GM12864 (cell line): Measurements from ENCODE around the gene RAB8B.

Experiments
- DNase-seq: peaks from one replicate; pipeline ENCODE4 v3.0.0-alpha.2; 2011; ENCODE audit warnings: low read depth
- H3K4me3 ChIP-seq: 2 replicates; pipeline ENCODE4 v1.5.1; 2011; ENCODE audit warnings: mild to moderate bottlenecking, low read depth, low read length, control low read depth
- TF ChIP-seq, protein P1 (sequence below): IDR thresholded peaks from 2 replicates; pipeline ENCODE4 v1.5.1; 2011; ENCODE audit warnings: low read depth, mild to moderate bottlenecking, moderate library complexity, low read length, control low read depth, inconsistent platforms; ENCODE audit errors: missing control alignments

Gene RAB8B

DNA sequence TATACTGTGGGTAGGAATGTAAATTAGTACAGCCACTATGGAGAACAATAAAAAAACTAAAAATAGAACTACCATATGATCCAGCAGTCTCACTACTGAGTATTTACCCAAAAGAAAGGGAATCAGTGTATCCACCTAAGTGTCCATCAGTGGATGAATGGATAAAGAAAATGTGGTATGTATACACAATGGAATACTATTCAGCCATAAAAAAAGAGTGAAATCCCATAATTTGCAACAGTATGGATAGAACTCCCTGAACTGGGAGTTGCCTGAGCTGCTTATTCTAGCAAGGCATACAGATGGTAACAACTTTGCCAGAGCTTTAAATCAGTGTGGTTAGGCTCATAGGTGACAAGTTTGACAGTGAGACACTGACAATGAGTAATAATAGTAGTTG is 71.9 kb downstream of the RAB8B start:
- TF ChIP-seq, protein P1, sequence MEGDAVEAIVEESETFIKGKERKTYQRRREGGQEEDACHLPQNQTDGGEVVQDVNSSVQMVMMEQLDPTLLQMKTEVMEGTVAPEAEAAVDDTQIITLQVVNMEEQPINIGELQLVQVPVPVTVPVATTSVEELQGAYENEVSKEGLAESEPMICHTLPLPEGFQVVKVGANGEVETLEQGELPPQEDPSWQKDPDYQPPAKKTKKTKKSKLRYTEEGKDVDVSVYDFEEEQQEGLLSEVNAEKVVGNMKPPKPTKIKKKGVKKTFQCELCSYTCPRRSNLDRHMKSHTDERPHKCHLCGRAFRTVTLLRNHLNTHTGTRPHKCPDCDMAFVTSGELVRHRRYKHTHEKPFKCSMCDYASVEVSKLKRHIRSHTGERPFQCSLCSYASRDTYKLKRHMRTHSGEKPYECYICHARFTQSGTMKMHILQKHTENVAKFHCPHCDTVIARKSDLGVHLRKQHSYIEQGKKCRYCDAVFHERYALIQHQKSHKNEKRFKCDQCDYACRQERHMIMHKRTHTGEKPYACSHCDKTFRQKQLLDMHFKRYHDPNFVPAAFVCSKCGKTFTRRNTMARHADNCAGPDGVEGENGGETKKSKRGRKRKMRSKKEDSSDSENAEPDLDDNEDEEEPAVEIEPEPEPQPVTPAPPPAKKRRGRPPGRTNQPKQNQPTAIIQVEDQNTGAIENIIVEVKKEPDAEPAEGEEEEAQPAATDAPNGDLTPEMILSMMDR = no peak
- DNase-seq = no peak

DNA sequence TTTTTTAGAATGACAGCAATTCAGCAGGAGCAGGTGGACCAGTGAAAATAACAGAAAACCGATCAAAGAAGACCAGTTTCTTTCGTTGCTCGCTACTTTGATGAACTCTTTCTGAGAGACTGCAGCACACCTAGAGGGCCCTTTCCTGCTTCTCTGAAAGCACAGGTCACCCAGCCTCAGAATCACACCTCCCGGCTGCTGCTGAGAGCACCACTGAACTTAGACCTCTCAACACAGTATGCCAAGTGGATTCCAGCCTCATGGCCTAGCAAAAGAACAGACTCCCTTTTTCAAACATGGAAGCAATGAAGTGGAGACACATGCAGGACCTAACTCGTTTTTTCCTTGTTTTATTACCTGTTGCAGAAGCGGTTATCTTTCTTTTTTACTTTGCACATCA is 74.1 kb downstream of the RAB8B start:
- H3K4me3 ChIP-seq = no peak overlapping the region
- TF ChIP-seq, protein P1 = no peak
- DNase-seq = no peak

More for the DNA sequence above, 71.9 kb downstream of the RAB8B start:
- no peak overlapping the region for H3K4me3 ChIP-seq

DNA sequence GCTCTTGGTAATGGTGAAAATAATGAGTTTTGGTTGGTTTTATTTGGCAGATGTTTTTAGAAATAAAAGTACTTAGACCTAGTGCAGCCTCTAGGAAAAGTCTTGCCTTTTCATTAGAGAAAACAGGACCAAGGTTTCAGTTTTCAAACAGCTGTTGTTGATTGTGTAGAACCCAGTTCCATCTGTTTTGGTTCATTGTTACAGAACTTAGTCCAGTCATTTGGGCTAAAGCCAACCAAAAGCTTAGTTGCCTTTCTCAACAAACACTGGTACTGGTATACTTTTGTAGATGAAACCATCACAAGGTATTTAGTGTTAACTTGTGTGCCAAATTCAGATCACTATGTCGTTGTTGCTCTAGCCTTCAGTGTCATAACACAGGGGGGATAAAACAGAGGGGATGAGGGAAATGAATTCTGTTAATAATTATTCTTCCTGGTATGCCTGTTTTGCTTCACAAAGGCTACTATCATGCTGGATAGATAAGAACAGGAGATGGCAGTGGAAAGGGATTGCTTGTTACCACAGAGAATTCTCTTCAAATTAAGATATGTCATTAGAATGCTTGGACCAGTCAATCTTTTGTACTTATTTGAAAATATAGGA is 75.4 kb downstream of the RAB8B start:
- TF ChIP-seq, protein P1 = no peak
- H3K4me3 ChIP-seq = no peak overlapping the region
- DNase-seq = no peak

DNA sequence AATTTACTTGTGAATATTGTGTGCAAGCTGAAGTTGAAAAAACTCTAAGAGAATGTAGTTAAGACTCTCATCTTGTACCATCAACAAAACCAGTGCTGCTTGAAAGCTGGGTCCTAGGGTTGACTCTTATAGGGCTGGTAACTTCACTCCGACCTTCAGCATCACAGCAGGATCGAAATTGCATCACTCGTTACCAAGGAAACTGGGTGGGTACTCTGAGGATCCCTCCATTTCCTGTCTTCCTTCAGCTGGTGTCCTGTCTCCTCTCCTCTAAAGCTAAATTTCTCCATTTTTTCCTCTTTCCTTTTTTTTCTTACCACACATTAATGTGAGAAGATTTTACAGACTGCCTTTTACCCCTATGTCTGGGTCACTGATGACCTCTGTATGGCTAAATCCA is 85.0 kb downstream of the RAB8B start:
- DNase-seq = no peak
- no peak overlapping the region for H3K4me3 ChIP-seq
- TF ChIP-seq, protein P1 = no peak

DNA sequence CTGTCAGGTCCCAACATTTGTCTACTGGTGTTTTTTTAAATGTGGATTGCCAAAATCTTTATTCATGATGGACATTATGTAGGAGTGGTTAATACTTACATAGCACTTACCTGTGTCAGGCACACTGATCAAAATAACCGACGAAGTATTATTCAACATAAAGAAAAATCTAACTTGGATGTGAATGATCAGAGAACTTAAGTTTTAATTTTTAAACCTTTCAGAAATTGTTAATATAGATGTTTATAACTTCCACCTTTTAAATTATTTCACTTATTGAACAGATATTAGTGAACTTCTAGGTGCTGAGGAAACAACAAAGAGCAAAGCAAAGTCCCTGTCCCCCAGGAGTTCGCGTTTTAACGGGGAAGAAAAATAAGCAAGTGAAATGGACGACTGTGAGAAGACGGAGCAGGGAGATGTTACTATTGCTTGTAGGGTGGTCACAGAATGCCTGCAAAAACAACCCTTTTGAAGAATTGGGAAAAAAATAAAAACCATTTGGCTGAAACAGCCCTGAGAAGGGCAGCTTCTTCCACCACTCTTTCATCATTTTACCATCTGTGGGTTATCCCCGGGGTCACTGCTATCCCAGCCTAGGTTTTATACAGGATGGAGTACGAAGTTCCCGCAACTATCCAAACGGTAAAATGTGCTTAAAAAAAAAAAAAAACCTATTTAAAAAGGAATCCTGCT is 87.1 kb downstream of the RAB8B start:
- peak overlapping the region; percentile 48 for H3K4me3 ChIP-seq
- TF ChIP-seq, protein P1 = no peak
- DNase-seq = no peak

DNA sequence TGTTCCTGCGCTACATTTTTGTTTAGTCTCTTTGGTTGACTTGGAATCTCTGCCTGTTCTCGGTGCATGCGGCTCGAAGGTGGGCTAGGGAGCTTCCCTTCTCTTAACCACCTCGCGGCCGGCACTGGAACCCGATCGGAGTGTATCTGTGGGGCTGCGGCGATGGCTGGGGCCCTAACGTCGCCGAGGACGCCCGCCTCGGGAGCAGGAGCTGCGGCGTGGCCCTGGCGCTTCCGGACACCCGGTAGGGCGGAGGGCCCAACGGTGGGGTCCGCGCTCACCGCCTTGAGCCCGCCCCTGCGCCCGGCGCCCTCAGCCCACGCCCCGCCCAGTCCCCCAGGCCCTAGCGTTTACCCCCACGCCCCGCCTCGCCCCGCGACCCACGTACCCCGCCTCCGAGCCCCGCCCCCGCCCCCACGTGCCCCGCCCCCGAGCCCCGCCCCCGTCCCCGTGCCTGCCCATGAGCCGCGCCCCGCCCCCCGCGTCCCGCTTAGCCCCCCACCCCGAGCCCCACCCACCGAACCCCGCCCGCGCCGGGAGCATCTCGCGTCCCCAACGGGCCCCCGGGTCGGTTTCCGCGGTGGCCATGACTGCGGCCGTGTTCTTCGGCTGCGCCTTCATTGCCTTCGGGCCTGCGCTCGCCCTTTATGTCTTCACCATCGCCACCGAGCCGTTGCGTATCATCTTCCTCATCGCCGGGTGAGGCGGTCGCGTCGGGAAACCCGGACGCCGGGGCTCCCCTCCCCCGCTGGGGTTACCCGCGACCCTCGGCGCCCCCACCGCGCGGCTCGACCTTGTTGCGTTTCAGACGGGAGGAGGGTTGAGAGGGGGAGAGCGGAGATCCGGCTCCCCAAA is 87.9 kb downstream of the RAB8B start, which contains the start of gene APH1B:
Gene APH1B, plus strand, starts transcription at position 568 of the 855 bp plus-strand sequence. Its CDS starts 19 bp downstream, at position 587.
- DNase-seq = no peak
- TF ChIP-seq, protein P1 = peak; percentile 2
- peak within 1 kb of the TSS; percentile 90 for H3K4me3 ChIP-seq
